Choroid plexus epithelial cell (primary cell): ENCODE data around the gene IL17B.

Experiments used
- DNase-seq: peaks from one replicate; pipeline ENCODE4 v3.0.0-alpha.2; 2010; ENCODE audit warnings: low read depth
- H3K4me3 ChIP-seq: 2 replicates; pipeline ENCODE4 v1.5.1; 2011; ENCODE audit warnings: low read depth, mild to moderate bottlenecking, control low read depth, low read length, moderate library complexity
- TF ChIP-seq, protein P1 (sequence below): conservative IDR thresholded peaks from 2 replicates; pipeline ENCODE4 v1.5.1; 2011; ENCODE audit warnings: low read depth, mild to moderate bottlenecking, control low read depth, inconsistent platforms, low read length, moderate library complexity

Gene IL17B

DNA sequence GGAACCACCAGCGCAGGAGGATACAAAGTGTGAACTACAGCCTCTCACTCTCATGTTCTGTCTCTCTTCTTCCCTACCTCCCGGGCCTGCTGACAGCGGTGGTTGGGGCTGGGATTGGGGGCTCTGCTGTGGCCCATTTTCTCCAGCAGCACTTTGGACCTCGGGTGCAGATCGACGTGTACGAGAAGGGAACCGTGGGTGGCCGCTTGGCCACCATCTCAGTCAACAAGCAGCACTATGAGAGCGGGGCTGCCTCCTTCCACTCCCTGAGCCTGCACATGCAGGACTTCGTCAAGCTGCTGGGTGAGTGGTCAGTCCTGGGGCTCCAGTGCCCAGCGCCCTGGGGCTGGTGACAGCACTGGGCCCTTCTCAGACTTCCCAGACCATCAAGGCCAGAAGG, 16.6 kb downstream of the IL17B start:
- DNase-seq = no peak
- TF ChIP-seq, protein P1, sequence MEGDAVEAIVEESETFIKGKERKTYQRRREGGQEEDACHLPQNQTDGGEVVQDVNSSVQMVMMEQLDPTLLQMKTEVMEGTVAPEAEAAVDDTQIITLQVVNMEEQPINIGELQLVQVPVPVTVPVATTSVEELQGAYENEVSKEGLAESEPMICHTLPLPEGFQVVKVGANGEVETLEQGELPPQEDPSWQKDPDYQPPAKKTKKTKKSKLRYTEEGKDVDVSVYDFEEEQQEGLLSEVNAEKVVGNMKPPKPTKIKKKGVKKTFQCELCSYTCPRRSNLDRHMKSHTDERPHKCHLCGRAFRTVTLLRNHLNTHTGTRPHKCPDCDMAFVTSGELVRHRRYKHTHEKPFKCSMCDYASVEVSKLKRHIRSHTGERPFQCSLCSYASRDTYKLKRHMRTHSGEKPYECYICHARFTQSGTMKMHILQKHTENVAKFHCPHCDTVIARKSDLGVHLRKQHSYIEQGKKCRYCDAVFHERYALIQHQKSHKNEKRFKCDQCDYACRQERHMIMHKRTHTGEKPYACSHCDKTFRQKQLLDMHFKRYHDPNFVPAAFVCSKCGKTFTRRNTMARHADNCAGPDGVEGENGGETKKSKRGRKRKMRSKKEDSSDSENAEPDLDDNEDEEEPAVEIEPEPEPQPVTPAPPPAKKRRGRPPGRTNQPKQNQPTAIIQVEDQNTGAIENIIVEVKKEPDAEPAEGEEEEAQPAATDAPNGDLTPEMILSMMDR = no peak
- H3K4me3 ChIP-seq = no peak overlapping the region

- H3K4me3 ChIP-seq = no peak overlapping the region
- TF ChIP-seq, protein P1 = no peak
- DNase-seq = no peak
Observed at GRCh38 chr5:149360272-149360671, 18.8 kb downstream of the IL17B start.

DNA sequence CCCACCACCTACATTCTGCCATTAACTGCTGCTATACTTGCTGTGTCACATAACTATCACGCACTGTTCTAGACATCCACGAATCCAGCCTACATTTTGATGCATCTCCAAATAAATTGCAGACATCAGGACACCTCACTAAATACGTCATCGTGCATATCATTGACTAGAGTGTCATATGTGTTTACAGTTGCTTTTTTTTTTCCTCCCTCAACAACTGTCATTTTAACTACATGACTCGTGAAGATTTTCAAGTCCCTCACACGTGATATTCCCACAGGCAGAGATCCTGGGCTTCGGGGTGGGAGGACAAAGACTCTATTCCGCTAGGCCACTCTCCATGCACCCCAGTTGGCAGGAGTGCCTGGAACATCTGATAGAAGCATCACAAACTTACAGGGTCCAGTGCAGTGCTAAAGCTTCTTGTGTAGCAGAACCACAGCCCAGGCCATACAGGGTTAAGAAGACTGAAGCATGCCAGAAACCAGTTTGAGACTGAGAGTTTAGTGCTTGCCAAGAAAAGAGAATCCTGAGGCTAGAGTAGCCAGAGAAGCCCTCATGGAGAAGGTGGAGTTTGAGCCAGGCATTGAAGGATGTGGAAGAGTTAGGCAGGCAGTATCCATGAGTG, 20.1 kb downstream of the IL17B start:
- TF ChIP-seq, protein P1 = no peak
- no peak for DNase-seq
- H3K4me3 ChIP-seq = no peak overlapping the region

- TF ChIP-seq, protein P1 = no peak
- H3K4me3 ChIP-seq = peak overlapping the region; percentile 70
- DNase-seq = peak; percentile 15
Observed at GRCh38 chr5:149358294-149358651, 20.8 kb downstream of the IL17B start.

- peak; percentile 97 for DNase-seq
- TF ChIP-seq, protein P1 = no peak
- peak within 1 kb of the TSS; percentile 70 for H3K4me3 ChIP-seq
Observed at GRCh38 chr5:149357370-149358293, 21.5 kb downstream of the IL17B start, which contains the start of gene PCYOX1L. Gene PCYOX1L, plus strand, starts transcription at chr5:149358046. Its CDS starts 23 bp downstream, at chr5:149358069.

- TF ChIP-seq, protein P1 = no peak
- DNase-seq = no peak
- H3K4me3 ChIP-seq = no peak overlapping the region
Observed at GRCh38 chr5:149356391-149356790, 22.7 kb downstream of the IL17B start.
